ENCODE data around the gene MTCL1. TPM values are rescaled to one million over a fixed set of nuclear protein-coding genes. Genes with fewer than 3 reads are reported as not detected.

MTCL1 gene
- total and polyA plus RNA-seq, 9 of the 15 experiments (the other 6 are each of a cell fraction or from before 2014, with no cell fraction given): 0.21 to 7.4 (median 3.7) TPM

GRCh38 chr18:8656232-8656631 is 49.1 kb upstream of the MTCL1 start:
- no TSS peak for BruUV-seq (replicated peaks)
- ATAC-seq: no peak
- intact Hi-C loops (cut with micrococcal nuclease): loop anchor here (10.0 kb wide), 1 partner anchor 229 kb away; no protein-coding TSS in a partner anchor
- no peak for TF ChIP-seq ZNF165 (CRISPR knock-in tag; IDR thresholded peaks at IDR 0.05; ENCODE audit: borderline replicate concordance)
- TF ChIP-seq ZBTB8A (IDR thresholded peaks at IDR 0.05; ENCODE audit: partially characterized antibody): no peak
- no peak for TF ChIP-seq KLF1 (tag; IDR thresholded peaks at IDR 0.05)
- no peak for TF ChIP-seq YBX1 (IDR thresholded peaks at IDR 0.05)
- TF ChIP-seq HNRNPLL (IDR thresholded peaks at IDR 0.05; ENCODE audit: low read depth, low read length, poor library complexity, severe bottlenecking): no peak
- TF ChIP-seq SNAPC5 (CRISPR knock-in tag; IDR thresholded peaks at IDR 0.05): no peak
- no peak for TF ChIP-seq REST (IDR thresholded peaks at IDR 0.05; ENCODE audit: borderline replicate concordance)
- TF ChIP-seq REST (CRISPR knock-in tag; IDR thresholded peaks at IDR 0.05; ENCODE audit: low read depth): no peak
- no peak for TF ChIP-seq FOXK1 (CRISPR knock-in tag; IDR thresholded peaks at IDR 0.05; ENCODE audit: borderline replicate concordance)
- TF ChIP-seq HMG20A (CRISPR knock-in tag; conservative IDR thresholded peaks at IDR 0.05): no peak
- no peak for TF ChIP-seq SMAD4 (CRISPR knock-in tag; conservative IDR thresholded peaks at IDR 0.05)
- no peak for TF ChIP-seq ZNF695 (CRISPR knock-in tag; IDR thresholded peaks at IDR 0.05)
- TF ChIP-seq MEF2D (tag; conservative IDR thresholded peaks at IDR 0.05; ENCODE audit: low read depth): no peak
- no peak for TF ChIP-seq ZNF3 (CRISPR knock-in tag; IDR thresholded peaks at IDR 0.05)
- no peak for TF ChIP-seq PKNOX1 (IDR thresholded peaks at IDR 0.05)

More at GRCh38 chr18:8656232-8656631, 49.1 kb upstream of the MTCL1 start:
- peaks cover 9 to 13% of the 10 kb centered on the region in 2 experiments; a peak in 3 of 5 replicates for H3K4me1 ChIP-seq (replicated peaks in 1 of 2; ENCODE audit: control insufficient read depth in 2 of 2, insufficient read depth in 2 of 2, low read length in 2 of 2)
- ChIA-PET CTCF (ENCODE audit: low intra/inter-chr PET ratio) (no interaction called here), POLR2A (no interaction called here)
- no peaks in the 10 kb centered on the region for H3K79me2 ChIP-seq (ENCODE audit: control insufficient read depth, insufficient read depth, low read length)
- H3K27ac ChIP-seq (ENCODE audit: extremely low read depth, low read depth, low read length): no peak overlapping the region
- peak overlapping the region; percentile 61 for H2AFZ ChIP-seq (ENCODE audit: low read depth, low read length)
- in situ Hi-C loops (cut with MboI): loop anchor here (5.0 to 25.0 kb wide), 2 partner anchors 326 to 856 kb away; no protein-coding TSS in a partner anchor
- DNase-seq (ENCODE audit: extremely low read depth in 1 of 4, low spot score in 3 of 4) (no peak), FAIRE-seq (no peak)
- H3K4me2 ChIP-seq (ENCODE audit: insufficient read depth, low read length): no peak overlapping the region
- no peak overlapping the region for H3K4me3 ChIP-seq
- no peaks in the 10 kb centered on the region for H3K9me3 ChIP-seq (replicated peaks; ENCODE audit: control insufficient read depth, insufficient read depth, low read depth, low read length)
- H3K9me1 ChIP-seq (ENCODE audit: control insufficient read depth, insufficient read depth, low read length): no peaks in the 10 kb centered on the region
- WGBS (ENCODE audit: insufficient coverage, low coverage, missing lambda C conversion rate): 42% methylated on average over 6 of the region's 6 CpGs
- no peaks in the 10 kb centered on the region for H3K36me3 ChIP-seq (ENCODE audit: control insufficient read depth, insufficient read depth, low read length)
- no peaks in the 10 kb centered on the region for H4K20me1 ChIP-seq (replicated peaks; ENCODE audit: control insufficient read depth, insufficient read depth, low read length)
- no peaks in the 10 kb centered on the region; a peak in 2 of 5 replicates for H3K27me3 ChIP-seq (ENCODE audit: control insufficient read depth in 2 of 2, insufficient read depth in 2 of 2, low read length in 2 of 2)
- no peak overlapping the region for H3K9ac ChIP-seq (ENCODE audit: insufficient read depth in 1 of 2, low read depth in 2 of 2, low read length in 2 of 2)

Data from K562 (cell line).